Measurements from ENCODE around the gene ACIN1. TPM values are rescaled to one million over a fixed set of nuclear protein-coding genes. Genes with fewer than 3 reads are reported as not detected.
A peak's percentile ranks its signal among the peaks of the same experiment; 100 is the strongest.

The ACIN1 gene
- total RNA-seq, 1 donor from 2014 or later: 225 TPM

GRCh38 chr14:23129759-23130316 lies 34.9 kb upstream of the ACIN1 start:
- H3K27me3 Mint-ChIP-seq (ENCODE audit: insufficient read depth): peaks cover 13% of the 10 kb centered on the region
- intact Hi-C loops (cut with micrococcal nuclease): no loop called here
- no peak overlapping the region for H3K27ac Mint-ChIP-seq

GRCh38 chr14:23128969-23129758 lies 34.2 kb upstream of the ACIN1 start:
- peaks cover 12% of the 10 kb centered on the region for H3K4me1 Mint-ChIP-seq (ENCODE audit: low read depth)
- no peaks in the 10 kb centered on the region for H3K36me3 Mint-ChIP-seq (ENCODE audit: low read depth)
- intact Hi-C loops (cut with micrococcal nuclease): no loop called here
- peaks cover 13% of the 10 kb centered on the region for H3K27me3 Mint-ChIP-seq (ENCODE audit: insufficient read depth)
- H3K9me3 Mint-ChIP-seq: no peaks in the 10 kb centered on the region
- no peak for DNase-seq (ENCODE audit: low spot score)
- no peak overlapping the region for H3K4me3 Mint-ChIP-seq
- no peak overlapping the region for H3K27ac Mint-ChIP-seq

More at GRCh38 chr14:23129759-23130316, 34.9 kb upstream of the ACIN1 start:
- Mint-ChIP-seq H3K4me3 (no peak overlapping the region), H3K36me3 (ENCODE audit: low read depth) (no peaks in the 10 kb centered on the region), H3K4me1 (ENCODE audit: low read depth) (peaks cover 12% of the 10 kb centered on the region), H3K9me3 (no peaks in the 10 kb centered on the region)
- no peak for DNase-seq (ENCODE audit: low spot score)

- H3K4me1 Mint-ChIP-seq (ENCODE audit: low read depth): peaks cover 12% of the 10 kb centered on the region
- DNase-seq (ENCODE audit: low spot score): no peak
- H3K9me3 Mint-ChIP-seq: no peaks in the 10 kb centered on the region
- H3K36me3 Mint-ChIP-seq (ENCODE audit: low read depth): no peaks in the 10 kb centered on the region
- intact Hi-C loops (cut with micrococcal nuclease): no loop called here
- no peak overlapping the region for H3K27ac Mint-ChIP-seq
- H3K27me3 Mint-ChIP-seq (ENCODE audit: insufficient read depth): peaks cover 17% of the 10 kb centered on the region
- no peak overlapping the region for H3K4me3 Mint-ChIP-seq
Measured at GRCh38 chr14:23127861-23128260, 32.9 kb upstream of the ACIN1 start.

- intact Hi-C loops (cut with micrococcal nuclease): no loop called here
- H3K27ac Mint-ChIP-seq: no peak overlapping the region
- peaks cover 17% of the 10 kb centered on the region for H3K27me3 Mint-ChIP-seq (ENCODE audit: insufficient read depth)
- peaks cover 12% of the 10 kb centered on the region for H3K4me1 Mint-ChIP-seq (ENCODE audit: low read depth)
- H3K4me3 Mint-ChIP-seq: no peak overlapping the region
- no peaks in the 10 kb centered on the region for H3K9me3 Mint-ChIP-seq
- no peaks in the 10 kb centered on the region for H3K36me3 Mint-ChIP-seq (ENCODE audit: low read depth)
- no peak for DNase-seq (ENCODE audit: low spot score)
Measured at GRCh38 chr14:23126548-23127278, 31.8 kb upstream of the ACIN1 start.

GRCh38 chr14:23125933-23126524 lies 31.1 kb upstream of the ACIN1 start:
- H3K27me3 Mint-ChIP-seq (ENCODE audit: insufficient read depth): peaks cover 17% of the 10 kb centered on the region
- H3K4me3 Mint-ChIP-seq: no peak overlapping the region
- H3K4me1 Mint-ChIP-seq (ENCODE audit: low read depth): peaks cover 18% of the 10 kb centered on the region

GRCh38 chr14:23125011-23125410 lies 30.1 kb upstream of the ACIN1 start:
- H3K27ac Mint-ChIP-seq: no peak overlapping the region
- H3K36me3 Mint-ChIP-seq (ENCODE audit: low read depth): no peaks in the 10 kb centered on the region
- no peaks in the 10 kb centered on the region for H3K9me3 Mint-ChIP-seq
- H3K27me3 Mint-ChIP-seq (ENCODE audit: insufficient read depth): peaks cover 17% of the 10 kb centered on the region
- DNase-seq (ENCODE audit: low spot score): no peak
- peaks cover 29% of the 10 kb centered on the region for H3K4me1 Mint-ChIP-seq (ENCODE audit: low read depth)
- H3K4me3 Mint-ChIP-seq: no peak overlapping the region
- intact Hi-C loops (cut with micrococcal nuclease): no loop called here

More at GRCh38 chr14:23125933-23126524, 31.1 kb upstream of the ACIN1 start:
- no peaks in the 10 kb centered on the region for H3K36me3 Mint-ChIP-seq (ENCODE audit: low read depth)
- no peaks in the 10 kb centered on the region for H3K9me3 Mint-ChIP-seq
- intact Hi-C loops (cut with micrococcal nuclease): no loop called here
- DNase-seq (ENCODE audit: low spot score): no peak
- H3K27ac Mint-ChIP-seq: no peak overlapping the region

- Mint-ChIP-seq H3K4me1 (ENCODE audit: low read depth) (peaks cover 34% of the 10 kb centered on the region), H3K4me3 (no peak overlapping the region), H3K36me3 (ENCODE audit: low read depth) (no peaks in the 10 kb centered on the region), H3K9me3 (no peaks in the 10 kb centered on the region), H3K27me3 (ENCODE audit: insufficient read depth) (peaks cover 17% of the 10 kb centered on the region), H3K27ac (no peak overlapping the region)
- DNase-seq (ENCODE audit: low spot score): no peak
- intact Hi-C loops (cut with micrococcal nuclease): no loop called here
Measured at GRCh38 chr14:23124337-23124954, 29.5 kb upstream of the ACIN1 start.

GRCh38 chr14:23123419-23123818 lies 28.5 kb upstream of the ACIN1 start:
- Mint-ChIP-seq H3K27ac (no peak overlapping the region), H3K4me3 (no peak overlapping the region), H3K9me3 (no peaks in the 10 kb centered on the region), H3K36me3 (ENCODE audit: low read depth) (no peaks in the 10 kb centered on the region), H3K27me3 (ENCODE audit: insufficient read depth) (peaks cover 15% of the 10 kb centered on the region), H3K4me1 (ENCODE audit: low read depth) (peaks cover 38% of the 10 kb centered on the region)
- no peak for DNase-seq (ENCODE audit: low spot score)
- intact Hi-C loops (cut with micrococcal nuclease): no loop called here

- intact Hi-C loops (cut with micrococcal nuclease): no loop called here
- Mint-ChIP-seq H3K4me3 (no peak overlapping the region), H3K9me3 (no peaks in the 10 kb centered on the region), H3K4me1 (ENCODE audit: low read depth) (peaks cover 31% of the 10 kb centered on the region), H3K36me3 (ENCODE audit: low read depth) (no peaks in the 10 kb centered on the region), H3K27me3 (ENCODE audit: insufficient read depth) (peaks cover 12% of the 10 kb centered on the region), H3K27ac (no peak overlapping the region)
- no peak for DNase-seq (ENCODE audit: low spot score)
Measured at GRCh38 chr14:23122086-23122485, 27.1 kb upstream of the ACIN1 start.

- no peak for DNase-seq (ENCODE audit: low spot score)
- no peaks in the 10 kb centered on the region for H3K9me3 Mint-ChIP-seq
Measured at GRCh38 chr14:23121361-23121771, 26.4 kb upstream of the ACIN1 start.

GRCh38 chr14:23120541-23121251 lies 25.8 kb upstream of the ACIN1 start:
- DNase-seq (ENCODE audit: low spot score): peak; percentile 73
- H3K27ac Mint-ChIP-seq: peak overlapping the region; percentile 90
- intact Hi-C loops (cut with micrococcal nuclease): loop anchor here (1.0 to 2.0 kb wide), 5 partner anchors 25 to 260 kb away; partner anchors contain the start of genes ACIN1, C14orf119 and HOMEZ
- H3K4me3 Mint-ChIP-seq: peak overlapping the region; percentile 38
- H3K36me3 Mint-ChIP-seq (ENCODE audit: low read depth): no peaks in the 10 kb centered on the region
- peaks cover 31% of the 10 kb centered on the region for H3K4me1 Mint-ChIP-seq (ENCODE audit: low read depth)
- no peaks in the 10 kb centered on the region for H3K9me3 Mint-ChIP-seq
- H3K27me3 Mint-ChIP-seq (ENCODE audit: insufficient read depth): peaks cover 10% of the 10 kb centered on the region

More at GRCh38 chr14:23121361-23121771, 26.4 kb upstream of the ACIN1 start:
- Mint-ChIP-seq H3K4me1 (ENCODE audit: low read depth) (peaks cover 31% of the 10 kb centered on the region), H3K36me3 (ENCODE audit: low read depth) (no peaks in the 10 kb centered on the region), H3K27ac (no peak overlapping the region), H3K27me3 (ENCODE audit: insufficient read depth) (peaks cover 12% of the 10 kb centered on the region), H3K4me3 (no peak overlapping the region)
- intact Hi-C loops (cut with micrococcal nuclease): loop anchor here (1.0 to 2.0 kb wide), 2 partner anchors 165 to 259 kb away; partner anchors contain the start of gene HOMEZ

All from activated T-helper 1 cell treated with anti-CD3 and anti-CD28 coated beads, Interleukin-12 subunit alpha, Interleukin-12 subunit beta, Interleukin-2, Interleukin-4 antibody, amounts not matched to agents 30 ng/mL and 10 ng/mL and 1 ng/mL, durations not matched to agents 14 hours and 24 hours and 36 hours (primary cell).